Liver (tissue), 9 donors: ENCODE measurements around the gene MKNK1. TPM values are rescaled to one million over a fixed set of nuclear protein-coding genes. Genes with fewer than 3 reads are reported as not detected.

Source experiments
- DNase-seq: peaks from one replicate; pipeline ENCODE4 v3.0.0-alpha.2; 2017; ENCODE audit warnings: low spot score
- H3K27ac ChIP-seq, 2 donors: one replicate each; pipeline ENCODE4 v1.7.0; 2013; ENCODE audit warnings: inconsistent platforms in 2 of 2, low read length in 2 of 2, control low read depth in 1 of 2, low read depth in 1 of 2, mild to moderate bottlenecking in 1 of 2
- H3K27me3 ChIP-seq, 4 donors: one replicate each; pipeline versions ENCODE4 v1.6.1 to v1.7.0; 2013; ENCODE audit warnings: low read length in 3 of 4, inconsistent platforms in 1 of 4, mild to moderate bottlenecking in 1 of 4, moderate library complexity in 1 of 4; ENCODE audit not compliant: control insufficient read depth in 4 of 4, insufficient read depth in 4 of 4
- H3K36me3 ChIP-seq, 4 donors: one replicate each; pipeline versions ENCODE4 v1.6.1 to v1.7.0; 2013; ENCODE audit warnings: low read length in 3 of 4, mild to moderate bottlenecking in 3 of 4, low read depth in 1 of 4, moderate library complexity in 1 of 4; ENCODE audit not compliant: control insufficient read depth in 4 of 4, insufficient read depth in 3 of 4
- H3K4me1 ChIP-seq, 4 donors: one replicate each; pipeline versions ENCODE4 v1.6.1 to v1.7.0; 2013; ENCODE audit warnings: low read length in 3 of 4, mild to moderate bottlenecking in 3 of 4, moderate library complexity in 1 of 4; ENCODE audit not compliant: control insufficient read depth in 4 of 4, insufficient read depth in 4 of 4
- H3K4me3 ChIP-seq, 3 donors: one replicate each; pipeline versions ENCODE4 v1.6.1 to v1.7.0; 2013; ENCODE audit warnings: low read length in 3 of 3, control low read depth in 1 of 3, low read depth in 1 of 3, mild to moderate bottlenecking in 1 of 3
- H3K9ac ChIP-seq, 2 donors: one replicate each; pipeline ENCODE4 v1.7.0; 2013; ENCODE audit warnings: low read length in 2 of 2, mild to moderate bottlenecking in 2 of 2, moderate library complexity in 2 of 2, control low read depth in 1 of 2, low read depth in 1 of 2
- H3K9me3 ChIP-seq, 4 donors: one replicate each; pipeline versions ENCODE4 v1.6.1 to v1.7.0; 2013; ENCODE audit warnings: low read length in 3 of 4; ENCODE audit not compliant: control insufficient read depth in 4 of 4
- CTCF ChIP-seq: fragments of 150-350 bp; IDR thresholded peaks from 2 replicates; pipeline ENCODE4 v1.5.1; 2017; ENCODE audit warnings: improper control_type of control experiment, low read depth, low read length; ENCODE audit not compliant: missing input control
- GABPA ChIP-seq, 2 donors: IDR thresholded peaks in 1 of 2; conservative IDR thresholded peaks in 1 of 2; 2 replicates each; pipeline ENCODE4 v1.6.1; 2016; ENCODE audit warnings: antibody characterized with exemption in 2 of 2, mild to moderate bottlenecking in 1 of 2, moderate library complexity in 1 of 2
- HNF4A ChIP-seq, 2 donors: conservative IDR thresholded peaks; 2 replicates each; pipeline ENCODE4 v1.6.1; 2016; ENCODE audit warnings: antibody characterized with exemption in 2 of 2, mild to moderate bottlenecking in 2 of 2
- HNF4G ChIP-seq: IDR thresholded peaks from 2 replicates; pipeline ENCODE4 v1.6.1; 2016; ENCODE audit warnings: antibody characterized with exemption
- JUND ChIP-seq, 2 donors: IDR thresholded peaks; 2 replicates each; pipeline ENCODE4 v1.6.1; 2016; ENCODE audit warnings: antibody characterized with exemption in 2 of 2
- MAX ChIP-seq: IDR thresholded peaks from 2 replicates; pipeline ENCODE4 v1.6.1; 2016; ENCODE audit warnings: antibody characterized with exemption
- REST ChIP-seq: IDR thresholded peaks from 2 replicates; pipeline ENCODE4 v1.6.1; 2016; ENCODE audit warnings: antibody characterized with exemption, mild to moderate bottlenecking
- RXRA ChIP-seq, 2 donors: IDR thresholded peaks; 2 replicates each; pipeline ENCODE4 v1.6.1; 2017 to 2018; ENCODE audit warnings: antibody characterized with exemption in 2 of 2, mild to moderate bottlenecking in 1 of 2
- TAF1 ChIP-seq: conservative IDR thresholded peaks from 2 replicates; pipeline ENCODE4 v1.6.1; 2016; ENCODE audit warnings: antibody characterized with exemption, mild to moderate bottlenecking
- YY1 ChIP-seq: IDR thresholded peaks from 2 replicates; pipeline ENCODE4 v1.6.1; 2016; ENCODE audit warnings: antibody characterized with exemption, mild to moderate bottlenecking
- ZBTB33 ChIP-seq: IDR thresholded peaks from 2 replicates; pipeline ENCODE4 v1.6.1; 2016; ENCODE audit warnings: antibody characterized with exemption
- WGBS: extraction: QIAGEN DNeasy Blood & Tissue Kit; methylation state at CpG from one replicate; pipeline ENCODE4 v1.1.7; 2013; 5-methylcytosine and 5-hydroxymethylcytosine counted together
- polyA plus RNA-seq, 2 donors: library from polyadenylated mRNA; stranded (reverse) in 1 of 2; unstranded in 1 of 2; fragments of 200-250 nt in 1 of 2; fragments of >200 nt in 1 of 2; fragmentation: Nextera tagmentation in 1 of 2; extraction: Ambion mirVana in 1 of 2; gene quantifications; one replicate each; pipeline versions ENCODE4 v1.2.1 to v1.2.3, GENCODE V29; 2013 to 2015
- total RNA-seq, 2 donors: library from RNA; depleted of rRNA; stranded (reverse); fragments of >200 nt; gene quantifications; one replicate each; pipeline ENCODE4 v1.2.3, GENCODE V29; 2014
- donor health status: healthy.
- donor health status: healthy.
- donor health status: healthy.
- donor health status: healthy.
- donor health status: healthy.

MKNK1 gene
- total and polyA plus RNA-seq, 4 donors: 10.2 to 30.8 (median 18.3) TPM

GRCh38 chr1:46525253-46525983 lies 78.7 kb downstream of the MKNK1 start:
- Histone ChIP-seq H3K9ac (no peak overlapping the region), H3K9me3 (no peaks in the 10 kb centered on the region), H3K27me3 (no peaks in the 10 kb centered on the region), H3K36me3 (no peaks in the 10 kb centered on the region), H3K4me3 (no peak overlapping the region), H3K27ac (no peak overlapping the region), H3K4me1 (peaks cover 0 to 25% (median 17%) of the 10 kb centered on the region in 4 donors)
- WGBS: 76% methylated on average over 13 of the region's 13 CpGs
- TF ChIP-seq HNF4G (no peak), REST (no peak), RXRA (IDR thresholded peaks at IDR 0.05) (no peak), GABPA (IDR thresholded peaks at IDR 0.05 in 1 of 2, conservative IDR thresholded peaks at IDR 0.05 in 1 of 2) (no peak), JUND (IDR thresholded peaks at IDR 0.05) (no peak), TAF1 (no peak), ZBTB33 (no peak), MAX (no peak)
- no peak for DNase-seq

- TF ChIP-seq MAX: no peak
- TF ChIP-seq HNF4A (conservative IDR thresholded peaks at IDR 0.05): no peak
- TF ChIP-seq YY1: no peak
- no peak for TF ChIP-seq TAF1
- TF ChIP-seq CTCF: no peak
- DNase-seq: no peak
- no peak overlapping the region for H3K9ac ChIP-seq
- H3K4me1 ChIP-seq: peaks cover 0 to 25% (median 17%) of the 10 kb centered on the region in 4 donors
- H3K4me3 ChIP-seq: no peak overlapping the region
- no peak overlapping the region for H3K27ac ChIP-seq
- WGBS: 71% methylated on average over 5 of the region's 5 CpGs
- H3K27me3 ChIP-seq: no peaks in the 10 kb centered on the region
- no peaks in the 10 kb centered on the region for H3K36me3 ChIP-seq
- no peaks in the 10 kb centered on the region for H3K9me3 ChIP-seq
Observed at GRCh38 chr1:46524843-46525242, 79.2 kb downstream of the MKNK1 start.
